HepG2 (cell line): Measurements from ENCODE around the gene ATE1. TPM values are rescaled to one million over a fixed set of nuclear protein-coding genes. Genes with fewer than 3 reads are reported as not detected.
A peak's percentile ranks its signal among the peaks of the same experiment; 100 is the strongest.

Source experiments
- GABPA ChIP-seq, 2 experiments: IDR thresholded peaks; 2 replicates each; pipeline ENCODE4 v1.6.1; 2011 to 2016; ENCODE audit warnings: low read depth in 2 of 2, low read length in 1 of 2, missing biosample characterization in 1 of 2, missing genetic modification characterization in 1 of 2
- GATAD2A ChIP-seq: IDR thresholded peaks from 2 replicates; pipeline ENCODE4 v1.6.1; 2016
- MLX ChIP-seq: IDR thresholded peaks from 2 replicates; pipeline ENCODE4 v1.6.1; 2016
- MYPOP ChIP-seq: sonication (generic); formaldehyde crosslinking; IDR thresholded peaks from 2 replicates; pipeline ENCODE4 v1.8.1; 2023; ENCODE audit warnings: mild to moderate bottlenecking, moderate library complexity, missing genetic modification reagents
- PHF20 ChIP-seq: sonication (generic); formaldehyde crosslinking; IDR thresholded peaks from 2 replicates; pipeline ENCODE4 v1.5.0; 2020; ENCODE audit warnings: mild to moderate bottlenecking, missing genetic modification reagents
- PHF21A ChIP-seq: sonication (generic); formaldehyde crosslinking; IDR thresholded peaks from 2 replicates; pipeline ENCODE4 v1.5.0; 2020; ENCODE audit warnings: mild to moderate bottlenecking, missing genetic modification reagents
- RFXAP ChIP-seq: sonication (generic); formaldehyde crosslinking; IDR thresholded peaks from 2 replicates; pipeline ENCODE4 v1.4.0; 2020; ENCODE audit warnings: missing genetic modification reagents, borderline replicate concordance
- SAP130 ChIP-seq: IDR thresholded peaks from 2 replicates; pipeline ENCODE4 v1.6.1; 2016; ENCODE audit warnings: low read depth
- SNRNP70 ChIP-seq: fragments of 200-400 bp; formaldehyde crosslinking; IDR thresholded peaks from 2 replicates; pipeline ENCODE4 v1.6.1; 2017; ENCODE audit warnings: mild to moderate bottlenecking, low read depth, low read length, moderate library complexity
- SP4 ChIP-seq: sonication (generic); formaldehyde crosslinking; IDR thresholded peaks from 2 replicates; pipeline ENCODE4 v1.8.1; 2023; ENCODE audit warnings: mild to moderate bottlenecking, missing genetic modification reagents
- TEAD2 ChIP-seq: sonication (generic); formaldehyde crosslinking; IDR thresholded peaks from 2 replicates; pipeline ENCODE4 v1.9.0; 2021; ENCODE audit warnings: missing genetic modification reagents
- TFAP4 ChIP-seq: sonication (generic); IDR thresholded peaks from 2 replicates; pipeline ENCODE4 v1.6.1; 2016; ENCODE audit warnings: low read depth, borderline replicate concordance
- TFE3 ChIP-seq: IDR thresholded peaks from 2 replicates; pipeline ENCODE4 v1.6.1; 2016
- TOE1 ChIP-seq: sonication (generic); formaldehyde crosslinking; IDR thresholded peaks from 2 replicates; pipeline ENCODE4 v1.4.0; 2020; ENCODE audit warnings: mild to moderate bottlenecking, missing genetic modification reagents
- ZBTB42 ChIP-seq: sonication (generic); formaldehyde crosslinking; IDR thresholded peaks from 2 replicates; pipeline ENCODE4 v1.5.0; 2020; ENCODE audit warnings: mild to moderate bottlenecking, missing genetic modification reagents
- ZC3H13 ChIP-seq: sonication (generic); formaldehyde crosslinking; IDR thresholded peaks from 2 replicates; pipeline ENCODE4 v1.8.1; 2023; ENCODE audit warnings: mild to moderate bottlenecking, missing genetic modification reagents, moderate library complexity
- ZFAT ChIP-seq: sonication (generic); formaldehyde crosslinking; conservative IDR thresholded peaks from 2 replicates; pipeline ENCODE4 v1.8.1; 2023; ENCODE audit warnings: missing genetic modification reagents, inconsistent platforms
- ZKSCAN1 ChIP-seq: fragments of 150-350 bp; IDR thresholded peaks from 2 replicates; pipeline ENCODE4 v1.6.1; 2014; ENCODE audit warnings: low read length
- ZNF333 ChIP-seq: sonication (generic); formaldehyde crosslinking; IDR thresholded peaks from 2 replicates; pipeline ENCODE4 v1.4.0; 2020; ENCODE audit warnings: mild to moderate bottlenecking, missing genetic modification reagents, borderline replicate concordance
- ZNF446 ChIP-seq: sonication (generic); formaldehyde crosslinking; IDR thresholded peaks from 2 replicates; pipeline ENCODE4 v1.5.0; 2020; ENCODE audit warnings: mild to moderate bottlenecking, missing genetic modification reagents
- ZNF660 ChIP-seq: sonication (generic); formaldehyde crosslinking; IDR thresholded peaks from 2 replicates; pipeline ENCODE4 v1.5.1; 2020; ENCODE audit warnings: mild to moderate bottlenecking, low read depth, missing genetic modification reagents, borderline replicate concordance
- ZNF770 ChIP-seq: sonication (generic); formaldehyde crosslinking; IDR thresholded peaks from 2 replicates; pipeline ENCODE4 v1.5.0; 2020; ENCODE audit warnings: mild to moderate bottlenecking, missing genetic modification reagents
- ZNF883 ChIP-seq: sonication (generic); formaldehyde crosslinking; IDR thresholded peaks from 2 replicates; pipeline ENCODE4 v1.5.1; 2020; ENCODE audit warnings: mild to moderate bottlenecking, missing genetic modification reagents; ENCODE audit errors: not compliant biosample characterization
- polyA plus RNA-seq, 8 experiments: library from polyadenylated mRNA; depleted of rRNA in 3 of 8; stranded (reverse) in 7 of 8; unstranded in 1 of 8; fragments of >200 nt; fragmentation: Illumina TruSeq in 4 of 8; extraction: Trizol in 4 of 8; gene quantifications; 2 replicates each; pipeline versions ENCODE4 v1.2.1 to v1.2.3, GENCODE V29; 2011 to 2016; ENCODE audit warnings: low read depth in 4 of 8, missing spikeins in 1 of 8, mixed read lengths in 1 of 8; ENCODE audit not compliant: insufficient read depth in 1 of 8
- total RNA-seq, 5 experiments: library from RNA; depleted of rRNA; stranded (reverse); fragments of >200 nt; fragmentation: Illumina TruSeq; extraction: Trizol; gene quantifications; 2 replicates each; pipeline ENCODE4 v1.2.3, GENCODE V29; 2016; ENCODE audit warnings: low read depth in 1 of 5

Gene ATE1
- total and polyA plus RNA-seq, 2 of the 13 experiments (the other 11 are each of a cell fraction or from before 2014, with no cell fraction given) = 17.5 to 42.2 TPM

GRCh38 chr10:121974019-121974534 is 46.2 kb upstream of the ATE1 start (continued):
- peak; percentile 35; the same call in 1 of the 2 replicates for TF ChIP-seq TFAP4
- TF ChIP-seq GATAD2A (CRISPR knock-in tag) = peak; percentile 9; the same call in 1 of the 2 replicates
- TF ChIP-seq SP4 (CRISPR knock-in tag) = 0 out of 2 replicates have a peak, but pooled peaks have one; percentile 16
- TF ChIP-seq SAP130 (CRISPR knock-in tag) = peak; percentile 79
- TF ChIP-seq TEAD2 (CRISPR knock-in tag) = 0 out of 2 replicates have a peak, but pooled peaks have one; percentile 26
- no peak for TF ChIP-seq PHF20 (CRISPR knock-in tag)
- TF ChIP-seq ZBTB42 (CRISPR knock-in tag) = no peak
- no peak for TF ChIP-seq ZNF883 (CRISPR knock-in tag)
- no peak for TF ChIP-seq MLX (CRISPR knock-in tag)
- 0 out of 2 replicates have a peak, but pooled peaks have one; percentile 57 for TF ChIP-seq TOE1 (CRISPR knock-in tag)
- TF ChIP-seq ZNF770 (CRISPR knock-in tag) = no peak
- no peak for TF ChIP-seq TFE3 (CRISPR knock-in tag)
- TF ChIP-seq RFXAP = no peak
- TF ChIP-seq ZNF660 (CRISPR knock-in tag) = no peak
- no peak for TF ChIP-seq PHF21A (CRISPR knock-in tag)
- no peak for TF ChIP-seq SNRNP70
- no peak for TF ChIP-seq GABPA (IDR thresholded peaks at IDR 0.05; ENCODE audit: low read depth, low read length)
- no peak for TF ChIP-seq GABPA (CRISPR knock-in tag; IDR thresholded peaks at IDR 0.05; ENCODE audit: low read depth)
- TF ChIP-seq ZC3H13 (CRISPR knock-in tag) = 0 out of 2 replicates have a peak, but pooled peaks have one; percentile 7
- TF ChIP-seq ZKSCAN1 = no peak
- TF ChIP-seq ZNF333 (CRISPR knock-in tag) = 0 out of 2 replicates have a peak, but pooled peaks have one; percentile 56
- TF ChIP-seq ZNF446 = no peak
- no peak for TF ChIP-seq MYPOP
- 0 out of 2 replicates have a peak, but pooled peaks have one; percentile 20 for TF ChIP-seq ZFAT
